CD4-positive, alpha-beta T cell treated with Interleukin-17A for 1 hour (primary cell): ENCODE results near the gene ZNRD2.
A peak's percentile ranks its signal among the peaks of the same experiment; 100 is the strongest.

ENCODE experiments used
- DNase-seq: peaks from one replicate; pipeline ENCODE4 v3.0.0-alpha.2; 2020

Gene ZNRD2

DNA sequence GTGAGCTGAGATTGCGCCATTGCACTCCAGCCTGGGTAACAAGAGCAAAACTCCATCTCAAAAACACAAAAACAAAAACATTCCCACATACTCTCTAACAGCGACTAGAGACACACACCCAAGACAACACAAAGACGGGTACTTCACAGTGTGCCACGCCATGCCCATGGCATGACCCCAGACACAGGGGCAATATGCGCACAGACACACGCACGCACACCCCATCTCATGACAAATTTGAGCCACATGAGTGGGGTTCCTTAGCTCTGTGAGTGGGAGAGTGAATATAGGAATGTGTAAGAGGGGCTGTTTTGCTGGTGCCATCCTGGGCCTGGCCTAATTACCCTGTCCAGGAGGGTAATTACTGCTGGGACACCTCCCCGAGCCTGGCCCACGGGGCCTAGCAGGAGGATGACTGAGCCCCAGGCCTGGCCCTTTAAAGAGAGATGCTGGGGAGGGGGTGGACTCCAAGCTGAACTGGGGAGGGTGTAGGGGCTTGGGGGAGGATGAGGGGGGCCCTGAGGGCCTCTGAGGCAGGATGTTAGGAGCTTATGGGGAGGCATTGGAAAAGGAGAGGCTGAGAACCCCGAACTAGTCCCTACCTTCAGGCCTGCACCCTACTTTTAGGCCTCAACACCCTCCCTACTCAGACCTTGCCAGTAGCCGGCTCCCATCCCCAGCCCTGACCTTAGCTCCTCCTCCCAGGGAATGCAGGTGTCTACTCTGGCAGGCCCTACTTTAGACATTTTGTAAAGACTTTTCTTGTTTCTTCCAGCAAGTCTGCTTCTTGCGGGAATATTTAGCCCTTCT is 13.6 kb upstream of the ZNRD2 start:
- no peak for DNase-seq

DNA sequence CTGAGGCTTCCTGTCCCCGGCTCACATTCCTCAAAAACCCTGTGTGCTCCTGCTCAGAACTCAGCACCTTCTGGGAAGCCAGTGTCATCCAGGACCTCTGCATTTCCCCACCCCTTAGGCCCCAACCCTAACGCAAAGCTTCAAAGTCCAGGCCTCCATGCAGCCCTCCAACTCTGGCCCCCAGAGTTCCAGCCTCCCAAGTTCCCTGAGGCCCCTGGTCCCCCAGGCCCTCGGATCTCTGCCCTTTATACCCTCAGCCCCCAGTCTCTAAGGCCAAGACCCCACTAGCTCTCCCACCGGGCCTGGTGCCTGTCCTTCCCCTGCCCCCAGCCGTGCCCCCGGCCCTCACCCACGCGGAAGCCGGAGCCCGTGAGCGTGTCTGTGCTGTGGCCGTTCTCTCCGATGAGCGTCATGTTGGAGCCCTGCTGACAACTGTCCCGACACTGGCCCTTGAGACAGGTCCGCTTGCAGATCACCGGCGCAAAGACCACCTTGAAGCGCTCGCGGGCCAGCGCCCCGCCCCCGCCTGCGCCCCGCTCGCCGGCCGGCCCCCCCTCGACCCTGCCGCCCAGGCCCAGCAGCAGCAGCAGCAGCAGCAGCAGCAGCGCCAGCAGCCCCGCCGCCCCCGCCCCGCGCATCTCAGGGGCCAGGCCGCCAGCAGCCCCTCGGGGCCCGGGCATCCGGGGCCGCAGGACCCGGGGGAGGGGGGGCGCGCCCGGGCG is 12.8 kb upstream of the ZNRD2 start:
- no peak for DNase-seq

DNA sequence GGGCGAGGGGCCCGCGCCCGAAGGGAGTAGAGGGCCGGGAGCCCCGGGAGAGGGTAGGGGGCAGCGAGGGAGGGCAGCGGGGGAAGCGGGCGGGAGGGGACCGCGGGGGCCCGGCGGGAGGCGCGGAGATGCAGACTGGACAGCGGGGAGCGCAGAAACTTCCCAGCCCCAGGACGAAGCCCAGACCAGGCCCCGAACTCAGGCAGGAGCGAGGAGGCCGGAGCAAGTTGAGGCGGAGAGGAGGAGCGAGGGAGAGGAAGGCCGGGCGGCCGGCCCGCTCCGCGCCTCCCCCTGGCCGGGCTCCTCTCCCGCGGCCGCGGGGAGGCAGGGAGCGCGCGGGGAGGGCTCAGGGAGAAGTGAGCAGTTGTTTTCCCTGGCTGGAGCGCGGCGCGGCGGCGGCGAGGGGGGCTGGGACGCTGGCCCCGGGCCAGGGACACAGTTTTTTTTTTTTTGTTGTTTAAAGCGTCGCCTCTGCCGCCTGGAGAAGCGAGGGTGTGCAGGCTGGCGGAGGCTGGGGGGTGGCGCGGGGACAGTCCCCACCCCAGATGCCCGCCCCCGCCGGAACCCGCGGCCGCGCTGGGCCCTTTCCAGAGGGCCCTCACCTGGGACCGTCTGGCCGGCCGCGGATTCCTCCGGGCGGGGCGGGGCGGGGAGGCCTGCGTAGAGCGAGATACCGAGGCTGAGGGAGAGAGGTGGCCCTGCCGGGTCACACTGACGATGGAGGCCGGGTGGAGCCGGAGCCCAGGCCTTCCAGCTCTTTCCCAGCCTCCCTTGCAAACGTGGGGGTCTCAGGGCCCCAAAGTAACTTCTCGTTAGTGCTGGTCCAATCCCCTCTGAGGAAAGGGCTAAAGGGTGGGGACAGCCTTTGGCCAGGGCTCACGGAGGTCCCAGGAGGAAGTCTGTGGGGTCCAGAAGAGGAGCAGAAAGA is 12.0 kb upstream of the ZNRD2 start, which contains the start of gene LTBP3:
Gene LTBP3, minus strand, starts transcription at position 358 of the 928 bp plus-strand sequence. CDS start 400 bp downstream, outside the sequence.
- peak; percentile 60 for DNase-seq

DNA sequence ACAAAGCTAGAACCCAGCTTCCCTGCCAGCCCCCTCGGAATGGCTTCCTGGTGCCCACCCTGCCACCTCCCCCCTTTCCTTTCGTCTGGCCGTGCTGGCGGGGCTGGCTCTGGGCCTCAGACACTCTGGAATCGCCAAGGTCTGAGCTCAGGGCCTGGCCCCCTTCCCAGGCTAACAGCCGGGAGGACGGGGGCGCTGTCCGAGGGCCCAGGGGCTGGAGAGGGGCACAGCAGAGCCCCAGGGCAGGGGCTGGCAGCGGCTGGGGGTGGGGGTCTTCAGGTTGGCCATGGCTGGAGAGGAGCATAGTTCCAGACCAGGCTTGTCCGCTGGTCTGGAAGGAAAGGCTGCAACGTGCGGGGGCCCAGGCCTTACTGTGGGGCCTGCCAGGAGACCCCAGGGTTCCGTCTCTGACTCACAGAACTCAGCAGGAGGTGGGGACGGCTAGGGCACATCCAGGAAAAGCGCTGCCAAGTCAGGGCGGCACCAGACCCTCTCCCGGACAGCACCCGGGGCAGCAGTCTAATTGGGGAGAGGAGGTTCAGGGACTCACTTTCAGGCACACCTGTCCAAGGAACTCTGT is 11.3 kb upstream of the ZNRD2 start:
- no peak for DNase-seq

DNA sequence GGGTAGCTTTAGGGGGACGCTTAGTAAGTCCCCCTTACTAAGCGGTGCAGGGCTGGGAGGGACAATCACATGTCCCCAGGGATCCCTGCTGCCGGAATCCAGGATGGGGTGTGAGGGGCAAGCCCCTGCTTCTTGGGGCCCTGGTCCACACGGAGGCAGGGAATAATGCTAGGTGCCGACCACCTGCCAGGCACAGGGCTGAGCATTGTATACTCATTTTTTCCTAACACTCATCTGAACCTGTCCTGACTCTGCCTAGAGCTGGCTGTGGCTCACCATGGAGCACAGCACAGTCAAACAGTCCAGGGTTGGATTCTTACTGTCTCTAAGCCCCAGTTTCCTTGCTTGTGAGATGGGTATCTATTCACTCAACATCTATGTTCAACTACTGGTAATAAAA is 10.7 kb upstream of the ZNRD2 start:
- no peak for DNase-seq

DNA sequence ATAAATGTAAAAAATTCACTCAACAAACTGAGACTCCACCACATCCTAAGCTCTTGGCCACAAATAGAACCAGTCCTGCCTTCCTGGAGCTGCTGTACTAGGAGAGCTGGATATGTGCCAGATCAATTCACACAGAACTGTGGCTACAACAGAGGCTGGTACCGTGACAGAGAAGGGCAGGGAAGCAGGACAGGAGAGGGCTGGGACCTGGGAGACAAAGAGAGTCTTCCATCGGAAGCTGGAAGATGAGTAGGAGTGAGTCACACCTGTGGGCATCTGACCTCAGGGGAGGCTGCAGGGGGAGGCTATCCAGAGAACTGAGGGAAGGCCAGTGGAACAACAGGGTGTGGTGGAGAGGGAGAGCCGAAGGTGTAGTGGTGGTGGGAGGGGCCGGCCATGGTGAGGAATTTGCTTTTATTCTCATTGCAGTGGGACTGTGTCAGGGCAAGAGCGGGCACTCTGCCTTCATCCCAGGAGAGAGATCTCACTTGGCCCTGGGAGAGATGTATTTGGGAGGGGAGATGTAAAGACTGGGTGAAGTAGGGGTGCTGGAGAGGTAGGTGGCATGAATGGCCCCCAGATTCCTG is 10.2 kb upstream of the ZNRD2 start:
- no peak for DNase-seq

DNA sequence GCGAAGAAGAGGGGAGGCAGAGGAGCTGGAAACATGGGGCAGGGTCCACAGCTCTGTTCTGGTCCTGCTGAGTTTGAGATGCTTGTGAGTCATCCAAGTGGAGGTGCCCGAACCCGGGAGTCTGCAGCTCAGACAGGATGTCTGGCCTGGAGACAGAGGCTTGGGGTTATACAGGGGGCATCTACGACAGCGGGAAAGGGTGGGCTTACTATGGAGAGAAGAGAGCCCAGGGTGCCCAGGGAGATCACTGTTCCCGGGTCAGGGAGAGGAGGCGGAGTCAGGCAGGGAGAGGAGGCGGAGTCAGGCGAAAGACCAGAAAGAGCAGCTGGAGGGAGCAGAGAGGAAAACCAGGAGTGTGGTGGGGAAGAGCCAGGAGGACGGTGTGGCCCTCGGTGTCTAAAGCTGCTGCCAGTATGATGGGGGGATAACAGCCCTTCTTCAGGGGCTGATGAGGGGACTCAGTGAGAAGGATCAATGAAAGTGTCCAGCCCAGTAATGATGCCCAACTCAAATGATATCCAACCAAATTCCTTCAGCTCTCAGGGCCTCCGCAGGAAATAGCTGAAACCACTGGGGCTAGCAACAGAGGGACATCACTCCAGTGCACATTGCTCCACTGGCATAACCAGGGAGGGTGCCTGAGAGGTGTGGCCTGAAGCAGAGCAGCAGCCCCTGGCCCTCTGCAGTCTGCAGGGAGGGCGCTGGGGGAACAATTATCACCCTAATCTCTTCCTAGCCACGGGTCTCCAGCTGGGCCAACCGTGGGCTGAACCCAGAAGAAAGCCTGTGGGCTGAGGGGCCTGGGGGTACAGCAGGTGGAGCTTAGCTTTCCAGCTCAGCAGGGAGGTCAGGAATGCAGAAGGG is 9.5 kb upstream of the ZNRD2 start:
- DNase-seq: no peak

DNA sequence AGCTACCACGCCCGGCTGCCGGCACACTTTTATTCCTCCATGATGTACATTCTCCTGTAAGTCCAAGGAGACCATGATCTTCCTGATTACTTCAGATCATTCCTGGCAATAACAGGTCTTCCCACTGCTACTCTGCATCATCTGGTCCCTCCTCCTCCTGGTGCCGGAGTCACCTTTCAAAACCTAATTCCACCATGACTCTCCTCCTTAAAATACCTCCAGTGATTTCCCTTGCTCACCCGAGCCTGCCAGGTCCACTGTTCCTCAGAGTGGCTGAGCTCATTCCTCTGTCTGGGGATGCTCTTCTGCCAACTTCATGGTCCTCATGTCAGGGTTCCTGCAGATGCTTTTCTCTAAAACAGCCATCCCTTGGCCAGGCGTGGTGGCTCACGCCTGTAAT is 8.3 kb upstream of the ZNRD2 start:
- no peak for DNase-seq

DNA sequence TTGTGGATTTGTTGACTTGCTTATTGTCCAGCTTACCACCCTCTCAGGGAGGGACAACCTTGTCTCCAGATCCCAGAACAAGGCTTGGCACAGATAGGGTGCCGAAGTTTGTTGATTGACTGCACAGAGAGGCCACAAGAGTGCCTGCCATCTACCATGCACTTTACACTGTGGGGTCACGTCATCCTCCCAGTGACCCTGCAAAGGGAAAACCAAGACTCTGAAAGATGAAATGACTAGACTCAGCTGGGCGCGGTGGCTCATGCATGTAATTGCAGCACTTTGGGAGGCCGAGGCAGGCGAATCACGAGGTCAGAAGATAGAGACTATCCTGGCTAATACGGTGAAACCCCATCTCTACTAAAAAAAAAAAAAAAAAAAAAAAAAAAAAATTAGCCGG is 7.5 kb upstream of the ZNRD2 start:
- DNase-seq: no peak

DNA sequence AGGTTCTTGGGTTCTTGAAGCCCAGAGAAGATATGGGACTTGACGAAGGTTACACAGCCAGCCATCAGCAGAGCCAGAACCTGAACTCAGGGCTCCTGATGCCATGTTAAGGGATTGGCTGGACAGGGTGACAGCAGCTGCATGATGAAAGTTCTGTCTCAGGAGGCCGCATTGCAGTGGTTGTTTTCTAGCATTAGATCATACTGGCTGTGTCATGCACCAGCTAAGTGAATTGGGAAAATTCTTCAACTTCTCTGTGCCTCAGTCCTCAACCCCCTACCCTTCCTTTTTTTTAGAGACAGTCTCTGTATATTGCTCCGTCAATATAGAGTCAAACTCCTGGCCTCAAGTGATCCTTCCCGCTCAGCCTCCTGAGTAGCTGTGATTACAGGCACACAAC is 6.7 kb upstream of the ZNRD2 start:
- no peak for DNase-seq

DNA sequence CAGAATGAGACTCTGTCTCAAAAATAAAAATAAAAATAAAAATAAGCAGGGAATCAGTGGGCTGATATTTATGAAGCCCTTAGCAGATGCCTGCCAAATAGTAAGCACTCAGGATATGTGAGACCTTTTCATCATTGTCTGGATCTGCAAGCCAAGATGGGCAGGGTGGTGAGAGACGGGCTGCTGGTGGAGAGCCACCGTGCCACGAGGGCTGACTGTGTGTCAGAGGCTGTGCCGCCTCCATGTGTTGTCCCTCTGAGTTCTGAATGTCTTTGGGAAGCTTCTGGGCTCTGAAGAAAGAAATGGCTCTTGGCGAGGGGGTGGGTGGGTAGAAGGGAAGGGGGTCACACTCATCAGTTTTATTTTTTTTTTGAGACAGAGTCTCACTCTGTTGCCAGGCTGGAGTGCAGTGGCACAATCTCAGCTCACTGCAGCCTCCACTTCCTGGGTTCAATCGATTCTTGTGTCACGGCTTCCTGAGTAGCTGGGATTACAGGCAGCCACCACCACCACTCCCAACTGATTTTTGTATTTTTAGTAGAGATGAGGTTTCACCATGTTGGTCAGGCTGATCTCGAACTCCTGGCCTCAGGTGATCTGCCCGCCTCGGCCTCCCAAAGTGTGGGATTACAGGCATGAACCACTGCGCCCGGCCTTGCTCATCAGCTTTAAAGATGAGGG is 5.3 kb upstream of the ZNRD2 start:
- DNase-seq: peak; percentile 61

DNA sequence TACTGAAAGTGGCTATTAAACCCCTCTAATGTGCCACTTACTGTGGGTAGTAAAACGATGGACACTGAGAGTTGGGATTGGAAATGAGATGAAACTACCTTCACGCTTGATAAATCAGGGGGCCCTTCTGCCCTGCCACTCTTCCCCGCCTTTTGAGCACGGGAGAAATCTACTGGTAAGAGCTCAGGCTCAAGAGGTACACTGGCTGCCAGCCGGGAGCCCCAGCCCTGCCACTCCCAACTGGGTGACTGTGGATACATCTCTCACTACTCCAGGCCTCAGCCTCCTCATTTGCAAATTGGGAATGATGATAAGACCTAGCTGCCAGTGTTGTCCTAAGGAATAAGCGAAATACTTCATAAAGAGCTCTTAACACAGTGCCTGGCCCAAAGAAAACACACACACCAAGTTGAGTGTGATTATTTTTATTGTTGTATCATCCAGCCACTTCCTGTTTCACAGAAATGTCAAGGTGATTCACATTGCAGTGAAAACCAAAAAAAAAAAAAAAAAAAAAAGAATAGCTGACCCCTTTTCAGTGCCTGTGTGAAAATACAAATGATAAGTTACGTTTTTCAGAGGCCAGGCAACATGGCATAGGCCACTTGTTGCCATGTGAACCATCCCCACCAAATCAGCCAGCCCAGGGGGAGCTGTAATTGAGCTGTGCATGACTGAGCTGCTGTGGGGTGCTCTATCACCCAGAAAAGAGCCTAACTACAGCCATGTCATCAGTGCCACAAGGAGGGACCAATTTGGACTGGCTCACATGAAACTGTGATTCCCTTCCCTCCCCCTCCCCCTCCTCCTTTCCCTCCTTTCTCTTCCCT is 4.4 kb upstream of the ZNRD2 start:
- peak; percentile 84 for DNase-seq

DNA sequence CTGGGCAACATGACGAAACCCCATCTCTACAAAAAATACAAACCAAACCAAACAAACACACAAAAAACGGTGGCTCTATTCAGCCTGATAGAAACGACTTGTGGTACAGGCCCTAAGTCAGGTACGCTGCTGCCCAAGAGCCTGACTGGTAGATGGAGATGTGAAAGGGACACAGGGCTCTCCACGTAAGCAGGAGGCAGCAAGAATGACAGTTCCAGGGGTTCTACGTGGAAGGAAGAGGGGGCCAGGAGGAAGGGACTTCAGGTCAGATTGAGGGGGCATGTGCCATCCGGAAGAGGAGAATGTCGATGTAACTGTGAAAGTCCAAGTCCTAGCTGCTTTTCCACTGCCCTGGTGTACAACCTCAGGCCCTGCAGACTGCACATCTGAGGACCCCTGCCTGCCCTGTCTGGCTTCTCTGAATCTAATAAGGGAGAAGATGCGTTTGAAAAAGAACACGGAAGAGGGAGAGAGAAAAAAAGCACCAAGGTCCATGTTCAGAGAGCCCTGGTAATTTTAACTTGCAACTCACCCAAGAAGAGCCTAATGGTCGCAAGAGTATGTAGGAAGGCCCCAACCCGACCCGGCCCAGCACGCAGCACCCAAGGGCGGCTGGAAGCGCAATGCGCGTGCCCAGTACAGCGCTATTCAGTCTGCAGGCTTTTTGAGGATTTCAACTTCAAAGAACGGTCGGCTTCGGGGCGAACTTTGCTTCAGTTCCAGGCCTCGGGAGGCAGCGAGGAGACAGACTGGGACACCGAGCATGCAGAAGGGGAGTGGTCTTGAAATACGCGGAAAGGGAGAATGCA is 909 bp upstream of the ZNRD2 start:
- peak; percentile 32 for DNase-seq

DNA sequence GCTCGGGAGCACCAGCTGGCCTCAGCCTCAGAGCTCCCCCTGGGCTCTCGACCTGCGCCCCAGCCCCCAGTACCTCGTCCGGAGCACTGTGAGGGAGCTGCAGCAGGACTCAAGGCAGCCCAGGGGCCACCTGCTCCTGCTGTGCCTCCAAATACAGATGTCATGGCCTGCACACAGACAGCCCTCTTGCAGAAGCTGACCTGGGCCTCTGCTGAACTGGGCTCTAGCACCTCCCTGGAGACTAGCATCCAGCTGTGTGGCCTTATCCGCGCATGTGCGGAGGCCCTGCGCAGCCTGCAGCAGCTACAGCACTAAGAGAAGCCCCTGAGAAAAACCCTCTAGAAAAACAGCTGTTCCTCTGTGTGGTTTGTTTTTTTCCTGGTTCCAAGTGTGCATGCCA is 1.1 kb downstream of the ZNRD2 start:
- DNase-seq: no peak

DNA sequence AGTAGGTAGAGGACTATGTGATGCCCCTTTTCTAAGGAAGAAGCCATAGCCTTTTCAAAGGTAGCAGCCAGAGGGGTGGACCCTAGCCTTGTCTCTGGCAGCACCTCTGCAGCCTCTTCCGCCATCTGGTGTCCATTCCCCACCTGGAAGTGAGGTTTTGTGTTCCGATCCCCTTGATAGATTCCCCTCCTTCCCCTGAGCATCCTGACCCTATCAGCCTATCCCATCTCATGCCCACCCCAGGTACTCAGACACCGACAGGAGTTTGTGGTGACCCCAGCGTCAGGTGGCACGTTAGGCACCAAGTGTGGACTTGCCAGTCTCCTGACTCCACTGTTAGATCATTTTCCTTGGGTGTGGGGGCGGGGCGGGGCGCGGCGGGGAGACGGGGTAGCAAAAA is 1.7 kb downstream of the ZNRD2 start:
- no peak for DNase-seq

DNA sequence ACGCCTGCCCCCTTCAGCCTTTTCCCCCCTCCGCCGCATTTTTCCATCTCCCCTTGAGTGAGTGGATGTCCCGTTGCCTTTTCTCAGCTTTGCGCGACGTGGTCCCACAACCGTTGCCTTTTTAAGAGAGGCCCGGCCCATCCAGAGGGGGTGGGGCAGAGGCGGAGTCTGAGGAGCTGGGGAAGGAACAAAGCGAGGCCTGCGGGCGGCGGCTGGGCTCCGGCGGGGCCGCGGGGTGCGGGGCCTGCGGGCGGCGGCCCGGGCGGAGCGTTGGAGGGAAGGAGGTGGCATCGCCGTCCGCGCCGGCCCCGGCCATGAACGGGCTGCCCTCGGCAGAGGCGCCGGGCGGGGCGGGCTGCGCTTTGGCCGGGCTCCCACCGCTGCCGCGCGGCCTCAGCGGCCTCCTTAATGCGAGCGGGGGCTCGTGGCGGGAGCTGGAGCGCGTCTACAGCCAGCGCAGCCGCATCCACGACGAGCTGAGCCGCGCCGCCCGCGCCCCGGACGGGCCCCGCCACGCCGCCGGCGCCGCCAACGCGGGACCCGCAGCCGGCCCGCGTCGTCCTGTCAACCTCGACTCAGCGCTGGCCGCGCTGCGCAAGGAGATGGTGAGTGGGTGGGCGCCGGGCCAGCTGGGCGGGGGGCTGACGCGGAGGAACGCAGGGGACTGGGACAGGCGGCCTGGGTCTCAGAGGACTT is 2.2 kb downstream of the ZNRD2 start, which contains the start of gene FAM89B:
Gene FAM89B, plus strand, starts transcription at position 183 of the 696 bp plus-strand sequence. Its CDS starts 132 bp downstream, at position 315.
- peak; percentile 92 for DNase-seq

DNA sequence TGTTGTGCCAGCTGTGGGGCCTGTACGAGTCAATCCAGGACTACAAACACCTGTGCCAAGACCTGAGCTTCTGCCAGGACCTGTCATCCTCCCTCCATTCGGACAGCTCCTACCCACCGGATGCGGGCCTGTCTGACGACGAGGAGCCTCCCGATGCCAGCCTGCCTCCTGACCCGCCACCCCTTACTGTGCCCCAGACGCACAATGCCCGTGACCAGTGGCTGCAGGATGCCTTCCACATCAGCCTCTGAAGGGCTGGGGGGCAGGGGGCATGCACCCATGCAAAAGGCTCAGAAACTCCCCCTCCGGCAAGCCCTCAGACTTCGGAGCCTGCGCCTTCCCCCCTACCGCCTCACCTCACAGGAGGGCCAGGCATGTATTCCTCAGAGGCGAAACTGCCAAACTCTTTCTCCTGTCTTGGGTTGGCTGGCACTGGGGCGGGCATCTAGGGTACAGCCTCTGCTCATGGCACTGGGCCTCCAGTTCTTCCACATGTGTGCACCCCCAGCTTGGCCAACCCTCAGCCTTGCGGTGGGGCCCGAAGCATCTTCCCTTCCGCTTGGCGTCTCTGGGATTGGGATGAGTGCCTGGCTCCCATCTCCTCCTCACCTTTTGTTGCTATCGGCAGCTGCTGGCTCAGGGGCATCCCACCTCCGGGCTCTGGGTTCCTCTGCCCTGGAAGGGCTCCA is 3.3 kb downstream of the ZNRD2 start:
- DNase-seq: no peak
